Superior temporal gyrus (tissue), 1 donor: ENCODE data around the gene IL1RAP.
"Not testable (repeated sequence)": the region's sequence is repeated elsewhere in the genome, so short reads cannot be mapped to it uniquely, and the experiment has no call there.

Source experiments
- DNase-seq: peaks from one replicate; pipeline ENCODE4 v3.0.0-alpha.2; 2016; ENCODE audit errors: extremely low spot score

Gene IL1RAP, protein sequence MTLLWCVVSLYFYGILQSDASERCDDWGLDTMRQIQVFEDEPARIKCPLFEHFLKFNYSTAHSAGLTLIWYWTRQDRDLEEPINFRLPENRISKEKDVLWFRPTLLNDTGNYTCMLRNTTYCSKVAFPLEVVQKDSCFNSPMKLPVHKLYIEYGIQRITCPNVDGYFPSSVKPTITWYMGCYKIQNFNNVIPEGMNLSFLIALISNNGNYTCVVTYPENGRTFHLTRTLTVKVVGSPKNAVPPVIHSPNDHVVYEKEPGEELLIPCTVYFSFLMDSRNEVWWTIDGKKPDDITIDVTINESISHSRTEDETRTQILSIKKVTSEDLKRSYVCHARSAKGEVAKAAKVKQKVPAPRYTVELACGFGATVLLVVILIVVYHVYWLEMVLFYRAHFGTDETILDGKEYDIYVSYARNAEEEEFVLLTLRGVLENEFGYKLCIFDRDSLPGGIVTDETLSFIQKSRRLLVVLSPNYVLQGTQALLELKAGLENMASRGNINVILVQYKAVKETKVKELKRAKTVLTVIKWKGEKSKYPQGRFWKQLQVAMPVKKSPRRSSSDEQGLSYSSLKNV

GRCh38 chr3:190513409-190514370, at the start of gene IL1RAP:
Gene IL1RAP, plus strand, starts transcription at chr3:190514085. Its CDS starts 50,205 bp downstream, at chr3:190564290.
- DNase-seq: peak; percentile 86

GRCh38 chr3:190467922-190468321, 46.0 kb upstream of the IL1RAP start:
- no peak for DNase-seq

- not testable (repeated sequence) for DNase-seq
Observed at GRCh38 chr3:190473261-190473660, 40.6 kb upstream of the IL1RAP start.

DNA sequence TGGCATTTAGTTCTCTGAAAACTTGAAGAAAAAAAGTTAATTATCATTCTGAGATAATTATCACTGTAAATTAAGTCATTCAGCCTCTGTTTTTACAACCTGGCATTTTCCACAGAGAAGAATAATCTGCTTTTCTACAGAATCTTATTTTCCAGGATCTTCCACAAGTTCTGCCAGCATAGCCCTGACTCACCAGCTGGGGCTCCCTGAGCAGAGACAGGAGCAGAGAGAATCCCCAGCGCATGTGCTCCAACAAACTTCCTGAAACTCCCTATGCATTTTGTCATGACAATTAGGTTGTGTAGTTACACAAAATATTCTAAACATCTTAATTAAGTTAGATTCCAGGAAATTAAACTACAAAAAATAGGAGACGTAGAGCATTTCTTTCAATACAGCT, 32.1 kb upstream of the IL1RAP start:
- no peak for DNase-seq

GRCh38 chr3:190485830-190486532, 27.9 kb upstream of the IL1RAP start:
- no peak for DNase-seq

DNA sequence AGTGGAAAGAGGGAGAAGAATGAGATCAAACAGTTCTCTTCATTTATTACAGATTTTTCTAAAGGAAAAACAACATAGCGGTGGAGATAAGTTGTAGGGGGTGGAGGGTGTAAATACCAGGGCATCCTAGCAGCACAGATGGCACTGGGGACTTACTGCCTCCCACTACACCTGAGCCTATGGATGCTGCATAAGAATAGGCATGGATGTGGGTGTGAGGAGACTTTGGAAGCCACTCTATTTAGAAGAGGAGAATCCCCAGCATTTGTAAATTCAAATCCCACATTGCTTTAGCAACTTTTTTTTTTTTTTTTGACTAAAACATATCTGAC, 27.4 kb upstream of the IL1RAP start:
- DNase-seq: no peak

DNA sequence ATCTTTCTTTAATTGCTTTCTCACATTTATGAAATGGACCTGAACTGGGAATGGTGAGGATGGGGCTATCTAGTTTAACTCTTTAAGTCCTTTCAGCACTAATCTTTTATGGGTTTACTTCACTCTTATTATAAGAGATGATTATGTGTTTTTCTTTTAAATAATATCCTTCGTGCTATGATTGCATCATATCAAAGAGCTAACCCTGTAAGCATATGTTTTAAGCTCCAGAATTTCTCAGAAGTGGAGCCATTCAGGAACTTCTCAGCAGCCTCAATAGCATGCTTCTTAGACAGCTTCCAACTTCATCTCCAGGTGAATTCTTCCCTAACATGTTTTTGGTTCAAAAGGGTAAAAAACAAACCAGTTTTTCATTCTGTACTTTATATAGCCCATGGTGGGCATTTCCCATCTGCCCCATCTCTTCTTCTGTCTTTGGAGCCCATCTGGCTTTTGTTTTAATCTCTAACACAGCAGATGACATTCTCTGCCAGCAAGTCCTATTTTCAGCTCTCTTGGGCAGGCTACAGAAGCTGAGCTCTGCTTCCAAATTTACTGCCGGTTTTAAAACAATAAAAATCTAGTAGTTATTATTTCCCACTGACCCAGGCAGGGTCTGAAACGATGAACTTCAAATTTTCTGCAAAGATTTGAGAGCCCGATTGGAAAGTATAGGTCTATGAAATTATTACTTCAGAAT, 26.8 kb upstream of the IL1RAP start:
- no peak for DNase-seq

GRCh38 chr3:190491533-190492054, 22.3 kb upstream of the IL1RAP start:
- no peak for DNase-seq

DNA sequence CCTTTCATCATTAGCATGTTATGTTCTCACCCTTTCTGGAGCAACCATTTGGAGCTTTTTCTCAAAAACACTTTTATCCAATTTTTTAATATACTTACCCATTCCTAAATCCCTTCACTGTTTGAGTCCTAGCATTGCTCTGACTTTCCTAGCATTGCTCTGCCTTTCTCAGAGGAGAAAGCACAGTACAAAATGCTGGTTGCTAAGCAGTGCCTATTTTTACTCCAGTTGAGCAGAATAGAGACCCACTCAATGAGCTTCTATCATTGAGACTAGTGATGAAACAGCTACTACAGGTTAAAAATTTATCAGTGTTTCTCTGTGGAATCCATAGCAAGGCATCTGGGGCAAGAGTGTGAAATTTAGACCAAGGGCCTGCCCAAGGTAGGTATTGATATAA, 21.8 kb upstream of the IL1RAP start:
- DNase-seq: no peak

GRCh38 chr3:190492966-190493365, 20.9 kb upstream of the IL1RAP start:
- DNase-seq: no peak

DNA sequence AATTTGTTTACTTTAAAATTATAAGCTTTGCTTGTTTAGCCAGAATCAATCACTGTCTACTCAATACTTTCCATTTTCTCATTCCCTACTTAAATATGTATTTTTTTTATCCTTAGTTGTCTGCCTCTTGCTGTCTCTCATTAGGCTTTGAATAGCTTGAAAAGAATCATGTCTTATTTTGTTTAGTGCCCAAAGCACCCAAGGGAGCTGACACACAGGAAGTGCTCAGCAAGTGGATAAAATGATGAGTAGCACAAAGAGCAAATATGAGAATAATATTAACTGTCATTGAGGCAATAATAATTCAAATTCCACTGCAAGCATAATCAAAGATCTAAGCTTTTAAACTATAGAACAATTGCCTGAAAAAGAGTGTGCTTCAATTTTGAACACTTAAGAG, 19.0 kb upstream of the IL1RAP start:
- DNase-seq: no peak

- no peak for DNase-seq
Observed at GRCh38 chr3:190495354-190495753, 18.5 kb upstream of the IL1RAP start.

- DNase-seq: no peak
Observed at GRCh38 chr3:190495796-190496195, 18.1 kb upstream of the IL1RAP start.

DNA sequence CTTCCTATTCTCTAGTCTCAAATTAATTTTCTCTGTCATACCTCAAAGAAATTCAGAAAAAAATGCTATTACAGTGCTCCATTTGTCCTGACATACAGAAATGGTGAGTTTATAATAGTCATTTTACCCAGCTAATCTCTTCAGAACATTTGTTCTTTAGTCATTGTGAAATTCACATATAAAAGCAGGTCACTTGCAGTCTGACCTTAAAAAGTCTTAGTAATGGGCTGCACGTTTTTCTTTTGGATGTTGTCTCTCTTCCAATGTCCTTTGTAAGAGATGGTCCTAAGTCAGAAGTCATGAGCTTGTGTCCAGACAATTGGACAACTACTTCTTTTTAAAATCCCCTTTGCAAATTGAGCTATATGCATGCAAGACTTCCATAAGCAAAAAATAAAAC, 17.0 kb upstream of the IL1RAP start:
- DNase-seq: no peak

- no peak for DNase-seq
Observed at GRCh38 chr3:190497811-190498210, 16.1 kb upstream of the IL1RAP start.

GRCh38 chr3:190498293-190498692, 15.6 kb upstream of the IL1RAP start:
- DNase-seq: no peak

GRCh38 chr3:190499122-190499521, 14.8 kb upstream of the IL1RAP start:
- DNase-seq: no peak

GRCh38 chr3:190502946-190503345, 10.9 kb upstream of the IL1RAP start:
- no peak for DNase-seq

GRCh38 chr3:190504354-190505125, 9.3 kb upstream of the IL1RAP start:
- DNase-seq: peak; percentile 36

GRCh38 chr3:190505381-190506003, 8.4 kb upstream of the IL1RAP start:
- DNase-seq: no peak
